COLO668 (cell line): ENCODE measurements around the gene APOC3.

Experiments used
- DNase-seq: peaks from one replicate; lab custom pipeline; 2025; ENCODE audit not compliant: unreplicated experiment; lab: John Stamatoyannopoulos, UW

The APOC3 gene

DNA sequence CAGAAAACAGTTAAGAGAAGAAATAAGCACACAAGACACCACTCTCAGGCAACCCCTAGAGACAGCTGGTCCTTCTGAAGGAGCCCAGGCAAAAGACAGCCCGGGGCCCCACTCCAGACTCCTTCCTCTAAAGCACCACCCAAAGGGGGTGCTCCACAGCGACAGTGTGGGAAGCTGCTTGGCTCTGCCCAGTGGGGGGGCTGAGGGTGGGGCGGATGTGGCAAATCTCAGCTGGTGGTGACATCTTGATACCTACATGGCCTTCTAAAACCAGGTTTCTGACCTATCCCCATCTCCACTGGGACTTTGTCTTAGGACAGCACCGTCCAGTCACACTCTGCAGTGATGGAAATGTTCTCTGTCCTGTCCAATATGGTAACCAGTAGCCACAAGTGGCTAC lies 17.9 kb downstream of the APOC3 start:
- DNase-seq, result no peak

DNA sequence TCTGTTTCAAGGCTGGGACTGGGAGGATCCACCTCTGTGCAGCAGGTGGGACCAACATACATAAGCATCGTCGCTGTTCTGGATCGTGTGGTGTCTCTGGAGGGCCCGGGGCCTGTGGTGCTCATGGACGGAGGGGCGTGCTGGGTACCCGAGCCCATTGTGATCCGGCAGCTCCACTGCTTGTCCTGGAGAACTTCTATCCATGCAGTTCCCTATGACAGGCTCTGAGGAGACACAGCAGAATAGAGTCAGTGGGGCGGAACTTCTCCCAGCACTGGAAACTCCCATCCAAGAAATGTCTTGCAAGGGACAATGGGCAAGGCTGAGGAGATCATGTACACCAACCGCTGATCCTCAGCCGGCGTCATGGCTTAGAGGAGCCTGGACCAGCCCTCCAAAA lies 19.4 kb downstream of the APOC3 start:
- no peak for DNase-seq

DNA sequence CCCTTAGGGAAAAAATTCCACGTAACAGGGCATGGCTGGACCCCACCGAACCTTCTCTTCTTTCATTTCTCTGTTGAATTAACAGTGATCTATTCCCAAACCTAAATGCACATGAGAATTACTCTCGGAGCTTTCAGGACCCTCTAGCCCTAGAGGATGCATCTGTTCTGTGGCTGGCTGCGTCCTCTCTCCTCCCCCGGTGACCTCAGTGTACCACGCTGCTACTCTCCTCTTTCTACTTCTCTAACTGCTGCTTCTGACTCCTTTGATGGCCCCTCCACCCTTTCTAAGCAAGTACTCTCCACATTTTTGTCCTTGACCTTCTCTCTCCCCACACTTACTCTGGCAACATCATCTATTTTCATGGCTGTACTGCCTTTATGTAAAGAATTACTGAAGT lies 19.8 kb downstream of the APOC3 start:
- DNase-seq, result no peak

DNA sequence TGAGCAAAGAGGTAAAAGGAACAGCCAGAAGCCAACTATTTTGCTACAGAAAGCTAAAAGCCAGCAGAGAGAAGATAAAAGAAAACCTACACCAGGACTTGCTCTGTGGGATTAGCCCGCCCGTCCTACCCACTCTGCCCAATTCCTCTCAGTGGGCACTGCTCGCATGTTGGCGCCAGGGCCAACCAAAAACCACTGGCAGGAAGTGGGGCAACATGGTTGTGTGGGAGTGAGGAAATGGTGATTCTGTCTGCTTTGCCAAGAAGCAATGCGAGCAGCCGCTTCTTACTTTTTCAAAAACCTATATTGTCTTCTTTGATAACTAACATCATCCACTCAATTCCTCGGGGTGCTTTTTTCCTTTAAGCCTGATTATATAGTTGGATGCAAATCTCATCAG lies 21.9 kb downstream of the APOC3 start:
- no peak for DNase-seq

DNA sequence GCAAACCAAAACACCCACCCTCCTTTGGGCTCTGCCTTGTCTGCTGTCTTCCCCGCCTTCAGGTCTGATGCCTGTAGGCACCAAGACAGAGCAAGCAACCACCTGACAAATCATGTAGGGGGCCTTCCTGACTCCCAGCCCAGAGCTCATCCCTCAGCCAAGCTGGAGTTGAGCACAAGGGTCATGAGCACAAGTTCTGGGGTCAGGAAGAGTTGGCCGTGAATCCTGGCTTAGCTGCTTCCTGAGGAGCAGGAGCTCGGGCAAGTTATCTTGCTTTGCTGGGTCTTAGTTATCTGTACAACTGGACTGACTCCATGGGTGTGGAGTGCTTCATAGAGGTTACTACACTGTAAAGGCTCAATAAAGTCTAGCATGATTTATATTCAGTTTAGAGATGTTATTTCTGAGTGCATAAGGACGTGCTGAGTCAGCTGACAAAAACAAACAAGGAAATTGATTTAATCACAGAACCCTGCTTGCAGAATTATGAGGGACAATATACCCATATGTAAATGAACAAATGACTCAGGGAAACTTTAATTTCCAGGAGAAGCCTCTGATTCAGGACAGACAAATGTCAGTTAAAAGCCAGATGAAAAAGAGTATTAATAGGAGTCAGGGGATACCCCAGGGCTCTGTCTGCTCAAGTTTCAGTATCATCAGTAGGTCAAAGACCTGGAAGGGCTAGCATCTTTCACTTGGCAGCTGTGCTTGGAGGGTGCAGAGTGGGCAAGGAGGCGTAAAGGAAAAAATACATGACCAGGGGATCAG lies 22.7 kb downstream of the APOC3 start:
- no peak for DNase-seq

DNA sequence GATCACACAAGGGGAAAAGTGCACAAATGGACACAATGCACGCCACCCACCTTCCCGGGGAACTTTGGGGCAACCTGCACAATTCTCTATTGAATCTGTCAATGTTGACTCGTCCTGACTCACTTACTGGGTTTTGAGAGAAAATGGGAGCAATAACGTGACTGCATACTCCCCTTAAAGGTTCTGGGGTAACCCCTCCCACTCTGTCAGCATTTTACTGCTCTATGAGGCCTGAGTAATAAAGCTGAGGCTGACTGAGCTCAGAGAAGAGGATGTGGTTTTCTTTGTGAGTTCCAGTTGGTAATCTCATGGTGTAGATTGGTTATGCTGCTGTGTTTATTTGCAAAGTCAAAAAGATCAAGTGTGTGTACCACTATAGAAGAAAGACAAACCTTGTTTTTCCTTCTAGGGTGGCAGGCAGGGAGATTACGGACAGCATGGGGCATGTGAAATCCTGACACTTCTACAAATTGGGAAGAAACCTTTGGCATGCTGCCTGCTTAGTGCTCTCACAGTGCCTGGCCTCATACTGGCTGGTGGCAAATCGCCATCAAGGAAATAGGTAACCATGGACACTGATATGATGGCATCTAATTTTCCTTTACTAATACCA lies 23.9 kb downstream of the APOC3 start:
- no peak for DNase-seq

DNA sequence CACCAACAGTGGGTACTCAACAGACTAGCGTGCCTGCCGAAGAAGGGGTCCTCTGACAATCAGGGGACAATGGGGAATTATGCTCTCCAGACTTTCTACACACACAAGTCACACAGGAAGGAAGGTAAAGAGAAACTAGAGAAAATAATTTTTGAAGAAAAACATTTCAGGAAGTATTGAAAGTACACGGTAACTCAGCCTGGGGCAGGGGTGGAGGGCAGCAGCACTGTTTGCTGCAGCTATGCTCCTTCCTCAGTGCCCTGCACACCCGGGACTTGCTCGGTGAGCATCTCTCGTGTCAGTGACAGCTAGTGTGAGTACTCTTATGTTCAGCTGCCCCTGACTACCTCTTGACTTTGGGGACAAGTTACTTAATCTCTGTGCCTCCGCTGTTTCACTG lies 25.7 kb downstream of the APOC3 start:
- no peak for DNase-seq

DNA sequence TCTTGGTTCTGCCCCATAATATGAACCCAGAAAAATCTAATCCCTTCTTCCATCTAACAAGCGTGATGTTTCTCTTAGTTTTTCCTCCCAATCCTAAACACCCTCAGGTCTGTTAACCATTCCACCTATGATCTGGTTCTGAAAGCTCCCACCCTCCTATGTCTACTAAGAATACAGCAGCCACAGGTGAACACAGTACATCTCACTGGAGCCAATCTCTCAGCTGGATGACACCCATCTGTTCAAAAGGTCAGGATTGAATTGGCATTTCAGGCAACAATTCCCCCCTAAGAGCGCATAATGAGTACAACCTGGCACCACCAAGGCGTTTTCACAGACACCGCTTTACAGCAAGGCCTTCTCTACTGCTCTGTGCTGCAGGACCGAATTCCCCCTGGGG lies 26.7 kb downstream of the APOC3 start:
- DNase-seq, result no peak

DNA sequence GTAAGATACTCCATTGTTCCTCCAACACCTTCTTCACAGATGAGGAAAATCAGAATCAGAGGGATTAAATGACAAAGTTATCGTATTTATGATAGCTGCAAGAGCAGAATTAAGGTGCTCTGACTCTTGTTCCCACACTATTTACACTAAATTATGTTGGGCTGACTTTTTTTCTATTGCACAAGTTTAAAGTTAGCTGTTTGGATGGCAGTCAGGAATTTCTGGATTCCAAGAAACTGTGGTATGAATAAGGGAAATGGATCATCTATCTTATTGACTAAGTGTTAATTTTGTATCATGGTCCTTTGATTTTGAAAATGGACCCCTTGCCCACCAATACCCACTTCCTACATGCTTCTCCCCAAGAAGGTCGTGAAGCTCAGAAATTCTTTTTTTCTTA lies 27.6 kb downstream of the APOC3 start:
- no peak for DNase-seq

DNA sequence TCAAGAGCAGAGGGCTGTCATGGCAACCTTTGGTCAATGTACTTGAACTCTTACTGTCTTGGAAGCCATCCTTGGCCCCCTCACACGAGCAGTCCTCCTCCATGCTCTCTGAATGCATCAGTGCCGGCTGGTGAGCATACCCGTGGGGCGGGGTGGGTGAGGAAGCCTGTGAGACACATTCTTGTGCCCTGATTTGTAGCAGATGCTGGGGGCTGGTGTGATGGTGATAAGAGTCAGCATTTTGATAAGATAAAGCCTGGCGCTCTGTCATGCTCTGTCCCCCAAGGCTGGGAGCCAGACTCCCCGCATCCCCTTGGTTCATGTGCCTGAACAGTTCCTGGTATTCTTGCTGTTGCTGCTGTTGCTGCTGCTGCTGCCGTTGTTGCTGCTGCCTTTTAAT lies 28.2 kb downstream of the APOC3 start:
- DNase-seq, result no peak

DNA sequence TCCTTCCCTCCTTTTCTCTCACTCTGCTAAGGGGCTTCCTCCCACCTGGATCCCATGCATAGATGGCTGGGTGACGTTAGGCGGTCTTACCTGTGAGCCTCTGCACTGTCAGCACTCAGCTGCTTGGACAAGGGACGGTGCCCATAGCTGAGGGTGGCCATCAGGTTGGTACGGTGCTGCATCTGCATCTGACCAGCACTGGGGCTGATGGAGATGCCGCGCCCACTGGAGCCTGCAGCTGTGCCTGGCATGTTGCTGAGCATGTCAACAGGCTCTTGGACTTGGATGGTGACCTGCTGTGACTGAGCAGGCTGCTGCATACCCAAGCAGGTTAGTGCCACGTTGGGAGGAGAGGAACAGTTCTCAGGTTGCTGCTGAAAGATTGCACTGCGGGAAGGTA lies 29.5 kb downstream of the APOC3 start:
- DNase-seq, result no peak

DNA sequence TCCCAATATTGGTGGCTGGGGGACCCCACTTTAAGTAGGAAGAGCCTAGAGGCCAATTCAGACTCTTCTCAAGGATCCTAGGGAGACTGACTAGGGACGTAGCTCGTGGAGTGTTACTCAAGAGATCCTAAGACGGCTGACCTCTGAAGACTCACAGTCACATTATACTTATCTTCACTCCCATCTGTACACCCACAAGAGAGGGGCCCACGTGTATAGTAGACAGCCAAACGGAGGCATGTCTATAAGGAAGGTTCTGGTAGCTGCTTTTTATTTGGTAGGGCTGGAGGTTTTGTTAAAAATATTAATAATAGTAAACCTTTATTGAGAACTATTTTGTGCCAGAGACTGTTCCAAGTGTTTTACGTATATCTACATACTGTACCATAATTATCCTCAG lies 30.6 kb downstream of the APOC3 start:
- no peak for DNase-seq

DNA sequence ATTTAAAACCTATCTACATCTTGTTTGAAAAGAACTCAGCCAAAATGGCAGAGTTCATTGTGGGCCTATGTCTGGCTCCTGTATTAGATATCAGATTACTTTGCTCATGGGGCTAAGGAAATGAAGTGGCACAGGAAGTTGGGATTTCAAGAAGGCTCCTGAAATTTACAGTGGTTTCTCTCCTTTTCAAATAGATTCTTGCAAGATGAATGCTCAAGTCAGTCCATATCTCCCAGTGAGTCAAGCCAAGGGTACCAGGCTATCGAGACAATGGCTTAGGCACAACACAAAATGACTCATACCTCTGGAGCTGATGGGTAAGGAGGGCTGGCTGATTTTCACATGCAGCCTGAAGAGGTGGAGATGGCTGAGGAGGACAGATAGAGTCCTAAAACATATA lies 31.8 kb downstream of the APOC3 start:
- no peak for DNase-seq

DNA sequence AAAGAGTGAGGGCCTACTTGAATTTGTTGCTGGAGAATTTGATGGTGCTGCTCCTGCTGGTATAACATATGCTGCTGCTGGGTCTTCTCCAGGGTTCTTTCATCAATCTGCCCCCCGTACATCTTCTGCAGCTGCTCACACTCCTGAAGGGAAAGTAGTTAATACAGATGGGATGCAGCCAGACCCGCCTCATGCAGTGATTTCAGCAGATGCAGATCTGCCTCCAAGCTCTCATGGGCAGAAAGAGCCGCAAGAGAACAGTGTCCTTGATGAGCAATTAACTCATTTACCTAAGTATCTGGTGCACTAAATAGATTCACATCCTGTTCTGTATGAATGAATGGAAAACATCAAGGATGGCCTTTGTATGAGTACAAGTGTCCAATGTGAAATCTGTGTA lies 32.5 kb downstream of the APOC3 start:
- DNase-seq, result no peak

DNA sequence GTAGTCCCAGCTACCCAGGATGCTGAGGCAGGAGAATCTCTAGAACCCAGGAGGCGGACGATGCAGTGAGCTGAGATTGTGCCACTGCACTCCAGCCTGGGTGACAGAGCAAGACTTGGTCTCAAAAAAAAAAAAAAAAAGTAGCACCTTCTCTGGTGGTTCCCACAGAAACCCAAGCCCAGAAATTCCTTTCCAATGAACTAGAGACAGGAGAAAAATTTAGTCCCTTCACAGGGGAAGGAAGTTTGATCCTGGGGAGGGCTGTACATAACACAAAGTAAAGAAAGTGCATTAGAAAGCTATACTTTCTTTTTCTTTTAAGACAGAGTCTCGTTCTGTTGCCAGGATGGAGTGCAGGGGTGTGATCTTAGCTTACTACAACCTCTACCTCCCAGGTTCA lies 33.2 kb downstream of the APOC3 start:
- DNase-seq, result no peak

DNA sequence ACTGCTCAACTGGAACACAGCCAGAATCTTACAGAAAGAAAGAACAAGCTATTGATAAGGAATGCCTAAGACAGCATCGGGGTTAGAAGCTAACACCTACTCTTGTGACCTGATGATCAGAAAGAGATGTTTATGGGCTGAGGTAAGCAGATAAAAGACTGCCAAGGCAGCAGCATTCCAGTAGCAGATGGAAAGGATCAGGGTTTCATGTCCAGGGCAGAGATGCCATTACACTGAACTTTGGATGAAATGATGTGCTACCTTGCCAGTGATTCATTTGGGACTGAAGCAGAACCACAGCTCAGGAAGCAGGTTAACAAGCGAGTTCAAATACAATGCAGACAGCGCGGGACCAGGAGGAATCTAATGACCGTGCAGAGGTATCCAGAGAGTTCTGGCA lies 34.8 kb downstream of the APOC3 start:
- DNase-seq, result no peak

DNA sequence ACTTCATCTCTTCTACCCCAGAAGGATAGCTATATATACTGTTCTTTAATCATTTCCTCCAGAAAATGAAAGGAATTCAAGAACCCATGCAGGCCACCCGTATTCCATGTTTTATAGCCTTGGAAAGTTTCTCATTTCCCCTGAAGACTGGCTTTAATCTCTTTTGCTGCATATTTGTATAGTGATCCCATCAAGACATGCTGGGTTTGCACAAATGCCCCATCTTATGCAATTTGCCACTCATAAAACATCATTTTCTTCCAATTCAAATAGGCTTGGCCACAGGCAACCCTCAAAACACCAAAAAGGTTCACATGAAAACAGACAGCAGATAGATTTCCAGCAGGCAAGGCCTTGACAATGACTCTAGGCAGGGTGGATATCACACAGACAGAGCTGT lies 36.0 kb downstream of the APOC3 start:
- no peak for DNase-seq

DNA sequence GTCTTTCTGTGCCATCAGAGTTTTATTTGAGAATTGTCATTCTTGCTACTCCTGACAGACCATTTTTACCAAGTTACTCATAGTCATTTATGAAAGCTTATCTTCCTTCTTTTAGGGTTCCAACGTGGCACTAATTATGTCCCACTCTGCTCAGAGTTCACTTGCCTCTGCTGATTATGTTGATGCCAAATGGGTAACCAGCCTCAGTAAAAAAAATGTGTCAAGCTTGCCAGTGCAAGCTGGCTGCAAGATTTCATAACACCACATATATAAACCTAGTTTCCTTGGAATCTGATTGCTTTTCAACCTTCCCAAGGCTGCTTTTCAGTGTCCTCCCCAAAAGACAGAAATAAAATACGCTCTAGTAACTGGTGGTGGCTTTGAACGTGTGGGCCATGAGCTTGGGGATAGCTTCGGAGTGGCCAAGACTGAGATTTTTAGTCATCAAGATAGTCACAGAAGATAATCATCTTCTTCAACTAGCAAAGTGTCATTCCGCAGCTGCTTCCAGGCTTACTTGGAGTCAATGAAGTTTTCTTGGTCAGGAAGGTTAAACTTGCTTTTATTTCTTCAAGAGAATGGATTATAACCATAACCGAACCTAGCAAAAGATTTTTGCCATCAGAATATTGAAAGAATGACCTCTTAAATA lies 37.2 kb downstream of the APOC3 start:
- no peak for DNase-seq

DNA sequence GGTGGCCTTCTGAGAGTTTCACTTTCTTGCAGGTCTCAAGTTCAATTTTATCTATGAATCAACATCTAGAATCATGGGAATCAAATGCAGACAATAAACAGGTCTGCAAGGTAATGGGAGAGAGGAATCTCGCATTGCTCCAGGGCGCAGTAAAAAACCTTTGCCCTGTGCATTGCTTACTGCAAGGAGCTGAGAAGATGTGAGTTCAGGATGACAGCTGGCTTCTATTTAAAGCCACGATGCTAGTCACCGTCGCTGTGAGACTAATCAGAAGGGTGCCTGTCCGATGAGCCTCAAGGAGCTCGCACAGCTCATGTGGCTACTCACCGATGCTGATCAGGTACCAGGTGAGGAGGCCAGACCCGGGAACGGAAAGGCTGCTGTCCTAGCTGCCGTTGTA lies 37.9 kb downstream of the APOC3 start:
- no peak for DNase-seq

DNA sequence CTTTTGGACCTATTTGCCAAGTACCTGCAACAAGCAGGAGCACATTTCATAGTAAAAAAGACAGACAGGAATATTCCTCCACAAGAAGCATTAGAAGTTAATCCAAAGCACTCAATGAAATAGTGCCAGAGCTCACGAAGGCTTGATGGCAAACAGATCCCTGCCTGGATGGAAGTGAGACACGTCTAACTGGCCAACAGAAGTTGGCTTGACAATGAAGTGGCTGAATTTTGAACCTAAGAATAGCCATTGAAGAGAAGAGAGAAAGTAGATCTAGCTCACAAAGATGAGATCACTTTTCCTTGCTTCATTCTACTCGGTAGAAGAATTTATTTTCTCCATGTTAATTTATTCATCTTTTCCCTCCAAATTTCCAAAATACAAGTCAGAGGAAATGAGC lies 38.4 kb downstream of the APOC3 start:
- no peak for DNase-seq

DNA sequence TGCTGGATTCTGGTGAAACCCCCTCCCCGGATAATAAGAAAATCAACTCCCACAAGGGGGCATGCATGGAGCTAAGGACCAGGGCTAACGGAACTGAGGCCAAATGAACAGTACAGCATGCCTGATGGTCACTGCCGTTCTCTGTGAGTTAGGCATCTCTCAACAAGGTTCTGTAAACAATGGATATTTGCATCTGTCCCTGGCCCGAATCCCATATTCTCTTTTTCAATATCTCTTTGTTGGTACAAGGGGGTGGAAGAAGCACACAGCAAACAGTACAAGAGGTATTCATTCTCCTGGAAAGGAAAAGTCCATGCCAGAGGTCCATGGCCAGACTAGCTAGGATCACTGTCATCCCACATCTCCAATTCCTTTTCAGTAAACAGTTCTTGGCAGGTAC lies 39.9 kb downstream of the APOC3 start:
- no peak for DNase-seq

DNA sequence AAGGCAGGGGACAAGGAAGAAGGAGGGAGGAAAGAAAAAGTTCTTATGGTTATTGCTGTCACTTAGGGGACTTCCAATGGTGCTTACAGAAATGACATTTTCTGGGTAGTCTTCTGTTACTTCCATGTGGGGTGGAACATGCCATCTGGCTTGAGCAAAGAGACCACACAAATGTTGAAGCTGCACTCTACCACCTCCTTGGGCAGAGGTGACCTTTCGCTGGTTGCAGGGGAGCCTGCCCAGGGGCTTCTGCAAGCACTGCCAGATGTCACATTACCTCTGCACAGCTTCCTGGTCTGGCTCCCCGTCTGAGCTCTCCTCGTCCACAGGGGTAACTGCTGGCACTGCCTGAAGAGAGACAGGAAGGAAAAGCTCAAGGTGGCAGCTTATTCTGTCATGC lies 40.3 kb downstream of the APOC3 start:
- DNase-seq, result no peak

DNA sequence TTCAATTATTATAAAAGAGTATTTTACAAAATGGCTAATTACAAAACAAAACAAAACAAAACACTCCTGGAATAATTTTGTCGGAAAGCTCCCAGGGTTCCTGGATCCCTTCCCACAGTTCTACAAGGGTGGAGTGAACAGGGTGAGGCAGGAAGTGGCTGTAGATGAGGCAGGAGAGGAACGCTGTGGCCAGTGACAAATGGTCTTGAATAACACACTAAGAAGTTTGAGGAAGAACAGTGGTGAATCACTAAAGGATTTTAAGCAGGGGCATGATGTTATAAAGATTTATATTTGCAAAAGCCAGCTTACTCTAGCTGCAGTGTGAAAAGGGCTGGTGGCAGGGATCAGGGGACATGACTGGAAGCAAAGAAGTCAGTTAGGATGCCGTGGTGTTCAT lies 41.5 kb downstream of the APOC3 start:
- DNase-seq, result no peak
